H1 (cell line): Measurements from ENCODE around the gene PDXP. TPM values are rescaled to one million over a fixed set of nuclear protein-coding genes. Genes with fewer than 3 reads are reported as not detected.
A peak's percentile ranks its signal among the peaks of the same experiment; 100 is the strongest.

ENCODE experiments used
- CTCF ChIA-PET: fragments of 300-600 bp; sonication (Branson Sonifier 250); formaldehyde crosslinking; loops from one replicate; lab custom pipeline; 2021; ENCODE audit not compliant: partially characterized antibody; lab: Charles Lee
- POLR2A ChIA-PET: fragments of 300-600 bp; sonication (Branson Sonifier 250); formaldehyde crosslinking; loops from one replicate; lab custom pipeline; 2021; ENCODE audit warnings: inconsistent platforms; ENCODE audit not compliant: partially characterized antibody; lab: Charles Lee
- DNase-seq, 2 experiments: peaks; one replicate each; pipeline versions ENCODE4 v3.0.0 to v3.0.0-alpha.2; 2010 to 2022; ENCODE audit warnings: low spot score in 2 of 2, low read depth in 1 of 2, mixed read lengths in 1 of 2
- FAIRE-seq: peaks from 2 replicates; lab custom pipeline; 2011; peaks lifted over from hg19 to GRCh38; lab: Jason Lieb, UNC
- H2AFZ ChIP-seq: 2 replicates; pipeline ENCODE4 v1.8.1; 2012; ENCODE audit warnings: low read length, inconsistent platforms
- H2AK5ac ChIP-seq: 2 replicates; pipeline ENCODE4 v1.6.1; 2013; ENCODE audit warnings: low read depth, low read length
- H2BK120ac ChIP-seq: replicated peaks from 2 replicates; pipeline ENCODE3; 2013; ENCODE audit warnings: low read depth, low read length, inconsistent platforms
- H2BK12ac ChIP-seq: 2 replicates; pipeline ENCODE4 v1.6.1; 2013; ENCODE audit warnings: low read depth, low read length
- H2BK15ac ChIP-seq: 2 replicates; pipeline ENCODE4 v1.6.1; 2013; ENCODE audit warnings: low read length
- H2BK20ac ChIP-seq: 2 replicates; pipeline ENCODE4 v1.6.1; 2013; ENCODE audit warnings: low read length
- H2BK5ac ChIP-seq: 2 replicates; pipeline ENCODE4 v1.6.1; 2013; ENCODE audit warnings: low read depth, low read length
- H3K14ac ChIP-seq: 2 replicates; pipeline ENCODE4 v1.6.1; 2013; ENCODE audit warnings: inconsistent platforms; ENCODE audit not compliant: insufficient read length
- H3K18ac ChIP-seq: 2 replicates; pipeline ENCODE4 v1.6.1; 2013; ENCODE audit warnings: low read length; ENCODE audit errors: extremely low read depth
- H3K23ac ChIP-seq: 2 replicates; pipeline ENCODE4 v1.6.1; 2013; ENCODE audit warnings: inconsistent platforms; ENCODE audit not compliant: insufficient read length
- H3K23me2 ChIP-seq: 2 replicates; pipeline ENCODE4 v1.6.1; 2013; ENCODE audit warnings: low read depth, low read length
- H3K27ac ChIP-seq: 2 replicates; pipeline ENCODE4 v1.6.1; 2011; ENCODE audit warnings: low read depth, low read length, inconsistent platforms
- H3K27me3 ChIP-seq, 4 experiments: replicated peaks in 1 of 4; 1 replicate in 1 of 4; 2 replicates in 3 of 4; pipeline versions ENCODE4 v1.6.1 to v1.8.1; 2011 to 2013; ENCODE audit warnings: low read length in 3 of 4, mild to moderate bottlenecking in 3 of 4, inconsistent platforms in 2 of 4, mixed read lengths in 2 of 4, moderate library complexity in 1 of 4; ENCODE audit not compliant: control insufficient read depth in 3 of 4, insufficient read depth in 3 of 4; ENCODE audit errors: extremely low read depth in 1 of 4
- H3K36me3 ChIP-seq, 4 experiments: 2 replicates each; pipeline versions ENCODE4 v1.6.1 to v1.8.1; 2011 to 2013; ENCODE audit warnings: mild to moderate bottlenecking in 4 of 4, low read length in 3 of 4, moderate library complexity in 2 of 4, control low read depth in 1 of 4, inconsistent platforms in 1 of 4; ENCODE audit not compliant: insufficient read depth in 4 of 4, control insufficient read depth in 2 of 4
- H3K4ac ChIP-seq: replicated peaks from 2 replicates; pipeline ENCODE3; 2013; ENCODE audit warnings: low read length, low read depth, mixed read lengths, inconsistent platforms; ENCODE audit not compliant: insufficient read length
- H3K4me1 ChIP-seq, 4 experiments: replicated peaks in 1 of 4; 1 replicate in 1 of 4; 2 replicates in 3 of 4; pipeline versions ENCODE4 v1.6.1 to v1.8.1; 2011 to 2013; ENCODE audit warnings: low read length in 3 of 4, inconsistent platforms in 2 of 4, mixed read lengths in 1 of 4; ENCODE audit not compliant: insufficient read depth in 4 of 4, control insufficient read depth in 3 of 4
- H3K4me2 ChIP-seq, 2 experiments: 2 replicates each; pipeline versions ENCODE4 v1.6.1 to v1.8.1; 2011 to 2013; ENCODE audit warnings: low read depth in 2 of 2, low read length in 2 of 2, control low read depth in 1 of 2, inconsistent platforms in 1 of 2, mild to moderate bottlenecking in 1 of 2; ENCODE audit not compliant: insufficient read depth in 1 of 2
- H3K4me3 ChIP-seq, 4 experiments: fragments of 200-600, 300-600 bp in 1 of 4; sonication (generic), shearing (Covaris generic), sonication (Bioruptor Twin) in 1 of 4; 2 replicates each; pipeline versions ENCODE4 v1.5.1 to v1.8.1; 2011 to 2016; ENCODE audit warnings: low read length in 4 of 4, low read depth in 3 of 4, control low read depth in 2 of 4, inconsistent platforms in 2 of 4, mild to moderate bottlenecking in 2 of 4, mixed read lengths in 1 of 4, moderate library complexity in 1 of 4; ENCODE audit not compliant: insufficient read depth in 2 of 4; ENCODE audit errors: extremely low read depth in 1 of 4
- H3K56ac ChIP-seq: replicated peaks from 2 replicates; pipeline ENCODE3; 2013; ENCODE audit warnings: low read depth, mild to moderate bottlenecking, mixed read lengths, low read length, inconsistent platforms; ENCODE audit not compliant: insufficient read length
- H3K79me1 ChIP-seq: 2 replicates; pipeline ENCODE4 v1.6.1; 2013; ENCODE audit warnings: low read depth, low read length, control low read depth
- H3K79me2 ChIP-seq, 2 experiments: 2 replicates each; pipeline versions ENCODE4 v1.6.1 to v1.8.1; 2012 to 2013; ENCODE audit warnings: low read length in 2 of 2, mild to moderate bottlenecking in 2 of 2, inconsistent platforms in 1 of 2; ENCODE audit not compliant: insufficient read depth in 2 of 2, control insufficient read depth in 1 of 2
- H3K9ac ChIP-seq, 4 experiments: replicated peaks in 1 of 4; 1 replicate in 1 of 4; 2 replicates in 3 of 4; pipeline versions ENCODE4 v1.6.1 to v1.8.1; 2011 to 2013; ENCODE audit warnings: low read depth in 3 of 4, low read length in 3 of 4, control low read depth in 2 of 4, mild to moderate bottlenecking in 2 of 4, moderate library complexity in 2 of 4, inconsistent platforms in 1 of 4; ENCODE audit errors: extremely low read depth in 1 of 4
- H3K9me3 ChIP-seq, 2 experiments: 2 replicates each; pipeline versions ENCODE4 v1.6.1 to v1.8.1; 2012 to 2013; ENCODE audit warnings: mild to moderate bottlenecking in 2 of 2, moderate library complexity in 2 of 2, control low read depth in 1 of 2, inconsistent platforms in 1 of 2, low read depth in 1 of 2, low read length in 1 of 2, mixed read lengths in 1 of 2; ENCODE audit not compliant: insufficient read depth in 2 of 2
- H4K20me1 ChIP-seq, 2 experiments: replicated peaks in 1 of 2; 2 replicates each; pipeline versions ENCODE3 to v1.8.1; 2011 to 2013; ENCODE audit warnings: inconsistent platforms in 2 of 2, low read length in 2 of 2, mild to moderate bottlenecking in 1 of 2; ENCODE audit not compliant: insufficient read depth in 2 of 2, control insufficient read depth in 1 of 2
- H4K5ac ChIP-seq: 2 replicates; pipeline ENCODE4 v1.6.1; 2013; ENCODE audit warnings: low read length, low read depth, mixed read lengths, inconsistent platforms; ENCODE audit not compliant: insufficient read length
- H4K8ac ChIP-seq: 2 replicates; pipeline ENCODE4 v1.8.0; 2013; ENCODE audit warnings: mild to moderate bottlenecking, moderate library complexity, low read length, inconsistent platforms; ENCODE audit not compliant: insufficient read depth; ENCODE audit errors: extremely low read depth
- H4K91ac ChIP-seq: replicated peaks from 2 replicates; pipeline ENCODE3; 2013; ENCODE audit warnings: low read length, mixed read lengths, inconsistent platforms; ENCODE audit not compliant: insufficient read length
- CBX8 ChIP-seq: fragments of 300-800, 300-1000 bp; sonication (generic); IDR thresholded peaks from 2 replicates; pipeline ENCODE4 v1.7.1; 2016; ENCODE audit warnings: low read depth, low read length, borderline replicate concordance
- CHD1 ChIP-seq: IDR thresholded peaks from 2 replicates; pipeline ENCODE4 v1.6.1; 2012; ENCODE audit warnings: low read depth, low read length, improper control_type of control experiment
- EP300 ChIP-seq, 2 experiments: IDR thresholded peaks; 1 replicate in 1 of 2; 2 replicates in 1 of 2; pipeline ENCODE4 v1.6.1; 2011 to 2012; ENCODE audit warnings: low read depth in 2 of 2, low read length in 2 of 2, mild to moderate bottlenecking in 2 of 2, borderline replicate concordance in 1 of 2, inconsistent platforms in 1 of 2, moderate library complexity in 1 of 2
- HDAC2 ChIP-seq, 2 experiments: fragments of 300-600 bp in 1 of 2; sonication (generic) in 1 of 2; IDR thresholded peaks; 2 replicates each; pipeline ENCODE4 v1.6.1; 2011 to 2012; ENCODE audit warnings: low read depth in 2 of 2, low read length in 2 of 2, mild to moderate bottlenecking in 2 of 2, moderate library complexity in 2 of 2, borderline replicate concordance in 1 of 2, inconsistent platforms in 1 of 2
- JUN ChIP-seq: IDR thresholded peaks from 2 replicates; pipeline ENCODE4 v1.6.1; 2011; ENCODE audit warnings: low read depth, mild to moderate bottlenecking, improper control_type of control experiment, low read length
- JUND ChIP-seq: IDR thresholded peaks from 2 replicates; pipeline ENCODE4 v1.6.1; 2011; ENCODE audit warnings: mild to moderate bottlenecking, improper control_type of control experiment, low read length
- KDM4A ChIP-seq: IDR thresholded peaks from one replicate; pipeline ENCODE4 v1.7.1; 2012; ENCODE audit warnings: low read depth, mild to moderate bottlenecking, moderate library complexity, low read length, inconsistent platforms; ENCODE audit not compliant: severe bottlenecking
- PHF8 ChIP-seq: fragments of 200-600 bp; sonication (generic); conservative IDR thresholded peaks from 2 replicates; pipeline ENCODE4 v1.7.1; 2012; ENCODE audit warnings: low read depth, mild to moderate bottlenecking, inconsistent platforms, low read length, moderate library complexity
- POLR2AphosphoS5 ChIP-seq: IDR thresholded peaks from 2 replicates; pipeline ENCODE4 v1.6.1; 2011; ENCODE audit warnings: low read depth, low read length
- RBBP5 ChIP-seq: IDR thresholded peaks from 2 replicates; pipeline ENCODE4 v1.7.1; 2012; ENCODE audit warnings: low read depth, mild to moderate bottlenecking, inconsistent platforms, low read length, moderate library complexity, borderline replicate concordance
- SIRT6 ChIP-seq: IDR thresholded peaks from one replicate; pipeline ENCODE4 v1.7.1; 2012; ENCODE audit warnings: low read length, inconsistent platforms
- WGBS, 2 experiments: shearing (Covaris generic) in 1 of 2; methylation state at CpG; one replicate each; pipeline versions ENCODE4 v1.1.6 to v1.1.7; 2013 to 2015; ENCODE audit warnings: low lambda C conversion rate in 2 of 2, mixed read lengths in 2 of 2, inconsistent platforms in 1 of 2, low coverage in 1 of 2, missing lambda C conversion rate in 1 of 2; ENCODE audit not compliant: insufficient replicate concordance in 2 of 2, insufficient coverage in 1 of 2, insufficient read length in 1 of 2; ENCODE audit errors: extremely low coverage in 1 of 2, missing lambda C conversion rate in 1 of 2; 5-methylcytosine and 5-hydroxymethylcytosine counted together
- polyA plus RNA-seq, 7 experiments: library from polyadenylated mRNA; depleted of rRNA in 3 of 7; stranded (reverse) in 5 of 7; unstranded in 2 of 7; fragments of >200 nt in 5 of 7; fragments of 200-250 nt in 2 of 7; gene quantifications; 1 replicate in 5 of 7; 2 replicates in 1 of 7; 4 replicates in 1 of 7; pipeline versions ENCODE4 v1.2.1 to v1.2.3, GENCODE V29; 2011 to 2013; ENCODE audit warnings: missing spikeins in 2 of 7, mixed read lengths in 2 of 7
- total RNA-seq: library from RNA; stranded (reverse); fragmentation: NEBNext Ultra II Directional; extraction: Animal tissue kit (Norgen Biotek cat#: 25700); gene quantifications from 2 replicates; pipeline ENCODE4 v1.2.1, GENCODE V29; 2021
- TF ChIP-seq, protein P1 (sequence below): IDR thresholded peaks from 2 replicates; pipeline ENCODE4 v1.6.1; 2012; ENCODE audit warnings: inconsistent platforms
- TF ChIP-seq, protein P2 (sequence below): IDR thresholded peaks from 2 replicates; pipeline ENCODE4 v1.6.1; 2012; ENCODE audit warnings: inconsistent platforms

PDXP gene
- total and polyA plus RNA-seq, 2 of the 8 experiments (the other 6 are each of a cell fraction or from before 2014, with no cell fraction given): 36.6 to 67.7 TPM

DNA sequence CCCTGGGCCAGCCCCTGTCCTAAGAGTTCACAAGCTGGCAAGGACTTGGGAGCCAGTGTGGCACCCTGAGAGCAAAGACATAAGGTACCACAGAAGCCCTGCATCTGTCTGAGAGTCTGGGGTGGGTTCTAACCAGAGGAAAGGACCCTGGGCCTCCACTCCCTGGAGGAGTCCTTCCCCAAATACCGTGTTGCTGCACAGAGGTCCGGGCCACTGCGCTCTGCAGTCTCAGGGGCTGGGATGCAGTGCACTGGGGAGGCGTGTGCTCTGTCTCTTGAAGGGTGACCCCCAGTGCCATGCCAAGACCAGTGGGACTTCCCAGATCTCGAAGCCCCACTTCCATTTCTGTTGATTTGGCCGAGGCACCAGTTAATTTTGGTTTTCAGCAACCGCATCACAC, 23.4 kb upstream of the PDXP start:
- Histone ChIP-seq H4K20me1 (no peaks in the 10 kb centered on the region), H3K14ac (no peak overlapping the region), H3K4me3 (no peak overlapping the region), H3K23ac (no peak overlapping the region), H2BK15ac (no peak overlapping the region), H2BK12ac (no peak overlapping the region), H3K27ac (no peak overlapping the region), H3K9me3 (no peaks in the 10 kb centered on the region), H3K56ac (no peak overlapping the region), H3K79me1 (no peaks in the 10 kb centered on the region), H3K4ac (no peak overlapping the region), H3K4me1 (peaks cover 5 to 30% (median 24%) of the 10 kb centered on the region in 4 experiments), H2BK120ac (no peak overlapping the region), H2BK20ac (no peak overlapping the region), H3K27me3 (no peaks in the 10 kb centered on the region), H4K8ac (no peak overlapping the region), H3K79me2 (no peaks in the 10 kb centered on the region), H4K91ac (no peak overlapping the region), H3K23me2 (peaks cover 3% of the 10 kb centered on the region), H2BK5ac (no peak overlapping the region), H3K18ac (no peak overlapping the region), H4K5ac (no peak overlapping the region), H3K36me3 (no peaks in the 10 kb centered on the region; a peak in 1 of 8 replicates), H2AFZ (no peak overlapping the region), H3K4me2 (no peak overlapping the region), H3K9ac (no peak overlapping the region), H2AK5ac (peak overlapping the region; percentile 13; the same call in 1 of the 2 replicates)
- FAIRE-seq (no peak), DNase-seq (no peak)
- POLR2A ChIA-PET: interaction anchor here (0.9 to 5.4 kb wide), 5 partner anchors 8 to 52 kb away, joined by 3 to 32 read pairs (median 6); no protein-coding TSS in a partner anchor
- 94% methylated on average over 7 of the region's 7 CpGs; no CpG with 5 or more reads in 1 of the 2 experiments for WGBS, 2 experiments
- CTCF ChIA-PET: interaction anchor here (0.9 to 11.4 kb wide), 11 partner anchors 8 to 69 kb away, joined by 3 to 261 read pairs (median 11); partner anchors contain the start of genes GGA1, LGALS1 and NOL12
- TF ChIP-seq JUN (no peak), JUND (no peak), RBBP5 (no peak), KDM4A (no peak), SIRT6 (no peak), EP300 (IDR thresholded peaks at IDR 0.05; ENCODE audit: borderline replicate concordance in 1 of 2, low read depth in 2 of 2, low read length in 2 of 2) (no peak), POLR2AphosphoS5 (no peak), HDAC2 (IDR thresholded peaks at IDR 0.05; ENCODE audit: borderline replicate concordance in 1 of 2, low read depth in 2 of 2, low read length in 2 of 2) (no peak), CHD1 (no peak), PHF8 (no peak), CBX8 (no peak)
- TF ChIP-seq, protein P1, sequence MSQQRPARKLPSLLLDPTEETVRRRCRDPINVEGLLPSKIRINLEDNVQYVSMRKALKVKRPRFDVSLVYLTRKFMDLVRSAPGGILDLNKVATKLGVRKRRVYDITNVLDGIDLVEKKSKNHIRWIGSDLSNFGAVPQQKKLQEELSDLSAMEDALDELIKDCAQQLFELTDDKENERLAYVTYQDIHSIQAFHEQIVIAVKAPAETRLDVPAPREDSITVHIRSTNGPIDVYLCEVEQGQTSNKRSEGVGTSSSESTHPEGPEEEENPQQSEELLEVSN: no peak
- TF ChIP-seq, protein P2, sequence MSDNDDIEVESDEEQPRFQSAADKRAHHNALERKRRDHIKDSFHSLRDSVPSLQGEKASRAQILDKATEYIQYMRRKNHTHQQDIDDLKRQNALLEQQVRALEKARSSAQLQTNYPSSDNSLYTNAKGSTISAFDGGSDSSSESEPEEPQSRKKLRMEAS: no peak
